IMR-90 (cell line): Measurements from ENCODE around the gene LRFN4. TPM values are rescaled to one million over a fixed set of nuclear protein-coding genes. Genes with fewer than 3 reads are reported as not detected.

Experiments used
- polyA plus RNA-seq, 3 experiments: library from polyadenylated mRNA; depleted of rRNA; stranded (reverse); fragments of >200 nt; gene quantifications; 2 replicates each; pipeline ENCODE4 v1.2.3, GENCODE V29; 2012; ENCODE audit warnings: low replicate concordance in 1 of 3
- total RNA-seq: library from RNA; depleted of rRNA; stranded (reverse); fragments of >200 nt; gene quantifications from 2 replicates; pipeline ENCODE4 v1.2.3, GENCODE V29; 2012; rRNA removed

LRFN4 gene
- total and polyA plus RNA-seq, 2 of the 4 experiments (the other 2 are of a cell fraction): 6.1 to 18.9 TPM

Other genes starting within 250 kb of the LRFN4 start
- gene RBM14, start 240.4 kb upstream of the LRFN4 start, total RNA-seq: 9.3 and 12.2 TPM in 2 replicates
- 31.1 and 34.8 TPM in 2 replicates for gene RBM14, start 240.4 kb upstream of the LRFN4 start, polyA plus RNA-seq (2012; rRNA removed)
- gene RBM4, start 218.4 kb upstream of the LRFN4 start, total RNA-seq: 175 and 198 TPM in 2 replicates
- 165 and 176 TPM in 2 replicates for gene RBM4, start 218.4 kb upstream of the LRFN4 start, polyA plus RNA-seq (2012; rRNA removed)
- gene RBM4B, start 179.2 kb upstream of the LRFN4 start, total RNA-seq: 23.1 and 25.6 TPM in 2 replicates
- gene RBM4B, start 179.2 kb upstream of the LRFN4 start, polyA plus RNA-seq (2012; rRNA removed): 21.1 and 26.7 TPM in 2 replicates
- 0.18 and 0.56 TPM in 2 replicates for gene SPTBN2, start 127.8 kb upstream of the LRFN4 start, total RNA-seq
- gene SPTBN2, start 127.8 kb upstream of the LRFN4 start, polyA plus RNA-seq (2012; rRNA removed): 0.41 and 0.57 TPM in 2 replicates
- gene RCE1, start 13.6 kb upstream of the LRFN4 start, total RNA-seq: 5.6 and 6.6 TPM in 2 replicates
- 19.4 and 21.1 TPM in 2 replicates for gene RCE1, start 13.6 kb upstream of the LRFN4 start, polyA plus RNA-seq (2012; rRNA removed)
- gene PC, start 101.3 kb downstream of the LRFN4 start, total RNA-seq: 9.7 and 13.6 TPM in 2 replicates
- gene PC, start 101.3 kb downstream of the LRFN4 start, polyA plus RNA-seq (2012; rRNA removed): 15.7 and 20.9 TPM in 2 replicates
- gene C11orf86, start 118.2 kb downstream of the LRFN4 start, total RNA-seq: not detected in 2 replicates
- gene C11orf86, start 118.2 kb downstream of the LRFN4 start, polyA plus RNA-seq (2012; rRNA removed): not detected in 2 replicates
- gene SYT12, start 166.1 kb downstream of the LRFN4 start, total RNA-seq: 0.54 and 0.56 TPM in 2 replicates
- gene SYT12, start 166.1 kb downstream of the LRFN4 start, polyA plus RNA-seq (2012; rRNA removed): 0.65 and 0.74 TPM in 2 replicates
- gene RHOD, start 199.8 kb downstream of the LRFN4 start, total RNA-seq: 4.7 and 5.3 TPM in 2 replicates
- gene RHOD, start 199.8 kb downstream of the LRFN4 start, polyA plus RNA-seq (2012; rRNA removed): 10.9 and 13.4 TPM in 2 replicates